ENCODE measurements around the gene ABTB2. TPM values are rescaled to one million over a fixed set of nuclear protein-coding genes. Genes with fewer than 3 reads are reported as not detected.
"Not testable (repeated sequence)": the region's sequence is repeated elsewhere in the genome, so short reads cannot be mapped to it uniquely, and the experiment has no call there.

Gene ABTB2
- total and polyA plus RNA-seq, 7 donors, result 1.3 to 12.9 (median 2.5) TPM

DNA sequence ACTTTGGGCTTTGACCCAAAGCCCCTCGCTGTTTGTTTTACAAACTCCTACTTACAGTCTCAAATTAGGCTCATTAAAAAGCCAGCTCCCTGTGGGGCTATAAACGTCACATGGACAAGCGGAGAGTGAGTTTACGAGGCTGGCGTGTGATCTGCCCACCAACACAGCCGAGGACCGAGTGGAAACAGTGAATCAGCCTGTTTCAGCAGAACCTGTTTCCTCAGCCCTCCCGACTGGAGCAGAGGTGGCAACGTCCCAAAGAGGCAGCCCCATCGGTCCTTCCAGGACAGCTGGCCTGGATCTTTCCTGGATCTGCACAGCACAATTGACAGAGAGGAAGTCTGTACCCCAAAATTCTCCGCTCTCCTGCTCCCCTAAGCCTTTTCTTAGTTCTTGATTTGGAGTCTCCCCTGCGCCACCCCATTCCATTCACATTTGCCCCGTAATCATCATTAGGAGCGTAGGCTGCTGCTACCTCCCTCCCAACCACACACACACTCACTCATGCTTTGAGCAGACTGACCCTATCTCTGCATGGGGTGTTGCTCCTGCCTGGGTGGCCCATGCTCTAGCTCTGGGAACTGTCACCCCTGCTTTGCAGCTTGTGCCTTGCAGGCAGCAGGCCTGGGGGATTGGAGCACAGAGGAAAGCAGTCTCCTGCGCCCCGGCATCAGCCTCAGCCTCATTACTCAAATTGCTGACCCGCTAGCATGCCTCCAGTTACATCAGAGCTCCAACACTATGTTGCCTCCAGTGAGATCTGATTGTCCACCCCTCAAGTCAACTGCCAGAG is 134.6 kb downstream of the ABTB2 start:
- Histone ChIP-seq H3K27ac (peak overlapping the region; percentile 0 to 57 (median 48)), H3K36me3 (no peaks in the 10 kb centered on the region), H3K4me3 (no peak overlapping the region), H3K27me3 (no peaks in the 10 kb centered on the region), H3K9me3 (no peaks in the 10 kb centered on the region), H3K4me1 (peaks cover 0 to 28% (median 16%) of the 10 kb centered on the region in 4 donors)
- peak; percentile 94 for DNase-seq
- TF ChIP-seq POLR2AphosphoS5 (IDR thresholded peaks at IDR 0.05) (peak; percentile 55 to 82 (median 60)), POLR2A (IDR thresholded peaks at IDR 0.05) (no peak), EP300 (IDR thresholded peaks at IDR 0.05) (peak in 3 of 4 donors; percentile 8 to 59 (median 49))
- TF ChIP-seq, protein P1, sequence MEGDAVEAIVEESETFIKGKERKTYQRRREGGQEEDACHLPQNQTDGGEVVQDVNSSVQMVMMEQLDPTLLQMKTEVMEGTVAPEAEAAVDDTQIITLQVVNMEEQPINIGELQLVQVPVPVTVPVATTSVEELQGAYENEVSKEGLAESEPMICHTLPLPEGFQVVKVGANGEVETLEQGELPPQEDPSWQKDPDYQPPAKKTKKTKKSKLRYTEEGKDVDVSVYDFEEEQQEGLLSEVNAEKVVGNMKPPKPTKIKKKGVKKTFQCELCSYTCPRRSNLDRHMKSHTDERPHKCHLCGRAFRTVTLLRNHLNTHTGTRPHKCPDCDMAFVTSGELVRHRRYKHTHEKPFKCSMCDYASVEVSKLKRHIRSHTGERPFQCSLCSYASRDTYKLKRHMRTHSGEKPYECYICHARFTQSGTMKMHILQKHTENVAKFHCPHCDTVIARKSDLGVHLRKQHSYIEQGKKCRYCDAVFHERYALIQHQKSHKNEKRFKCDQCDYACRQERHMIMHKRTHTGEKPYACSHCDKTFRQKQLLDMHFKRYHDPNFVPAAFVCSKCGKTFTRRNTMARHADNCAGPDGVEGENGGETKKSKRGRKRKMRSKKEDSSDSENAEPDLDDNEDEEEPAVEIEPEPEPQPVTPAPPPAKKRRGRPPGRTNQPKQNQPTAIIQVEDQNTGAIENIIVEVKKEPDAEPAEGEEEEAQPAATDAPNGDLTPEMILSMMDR (IDR thresholded peaks at IDR 0.05), result no peak
- 42 to 64% methylated on average over 17 of the region's 17 CpGs for WGBS, 2 donors
- intact Hi-C loops (cut with DNase I), result loop anchor here (2.0 to 5.0 kb wide), 2 partner anchors 46 to 136 kb away; partner anchors contain the start of gene ABTB2

DNA sequence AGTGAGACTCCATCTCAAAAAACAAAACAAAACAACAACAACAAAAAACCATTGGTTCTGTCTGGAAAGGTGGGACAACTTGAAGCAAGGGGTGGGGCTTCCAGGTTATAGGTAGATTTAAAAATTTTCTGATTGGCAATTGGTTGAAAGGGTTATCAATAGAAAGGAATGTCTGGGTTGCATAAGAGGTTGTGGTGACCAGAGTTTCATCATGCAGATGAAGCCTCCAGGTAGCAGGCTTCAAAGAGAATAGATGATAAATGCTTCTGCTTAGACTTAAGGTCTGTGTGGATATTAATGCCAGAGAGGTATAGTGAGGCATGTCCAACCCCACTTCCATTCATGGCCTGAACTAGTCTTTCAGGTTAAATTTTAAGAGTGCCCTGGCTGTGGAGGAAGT is 135.8 kb downstream of the ABTB2 start:
- no peak overlapping the region for H3K4me3 ChIP-seq
- H3K9me3 ChIP-seq, result no peaks in the 10 kb centered on the region
- DNase-seq, result no peak
- no peaks in the 10 kb centered on the region for H3K36me3 ChIP-seq
- no peak for TF ChIP-seq EP300 (IDR thresholded peaks at IDR 0.05)
- TF ChIP-seq, protein P1 (IDR thresholded peaks at IDR 0.05), result no peak
- TF ChIP-seq POLR2AphosphoS5 (IDR thresholded peaks at IDR 0.05), result no peak
- TF ChIP-seq POLR2A (IDR thresholded peaks at IDR 0.05), result no peak
- intact Hi-C loops (cut with DNase I), result loop anchor here (2.0 to 5.0 kb wide), 2 partner anchors 45 to 137 kb away; partner anchors contain the start of gene ABTB2
- no peaks in the 10 kb centered on the region for H3K27me3 ChIP-seq
- peaks cover 0 to 28% (median 16%) of the 10 kb centered on the region in 4 donors for H3K4me1 ChIP-seq
- H3K27ac ChIP-seq, result peak overlapping the region in 1 of 4 donors; percentile 53

DNA sequence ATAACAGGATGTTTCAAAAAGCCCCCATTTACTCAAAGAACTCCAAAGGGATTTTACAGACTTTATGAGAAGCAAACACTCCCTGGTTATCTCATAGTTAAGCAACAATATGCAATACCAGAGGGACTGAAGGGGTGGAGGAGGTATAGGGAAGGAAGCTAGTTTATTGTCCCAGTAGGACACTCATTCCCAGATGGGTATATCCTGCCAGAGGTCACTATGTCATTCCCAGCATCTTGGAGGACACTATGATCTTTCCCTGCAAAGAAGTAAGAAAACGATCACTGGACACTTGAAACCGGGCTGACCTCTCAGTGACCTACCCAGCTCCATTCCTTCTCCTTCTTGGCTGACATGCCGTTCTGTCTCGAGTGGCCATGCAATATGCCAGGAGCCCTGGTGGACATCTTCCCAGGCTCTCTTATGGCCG is 137.9 kb downstream of the ABTB2 start:
- Histone ChIP-seq H3K36me3 (no peaks in the 10 kb centered on the region), H3K4me1 (peaks cover 0 to 19% (median 16%) of the 10 kb centered on the region in 4 donors), H3K27ac (no peak overlapping the region), H3K9me3 (no peaks in the 10 kb centered on the region), H3K27me3 (no peaks in the 10 kb centered on the region), H3K4me3 (no peak overlapping the region)
- DNase-seq, result peak; percentile 70
- TF ChIP-seq EP300 (IDR thresholded peaks at IDR 0.05), result no peak
- TF ChIP-seq POLR2AphosphoS5 (IDR thresholded peaks at IDR 0.05), result peak in 1 of 4 donors; percentile 11
- WGBS, 2 donors, result 76 to 86% methylated on average over 5 of the region's 5 CpGs
- intact Hi-C loops (cut with DNase I), result loop anchor here (5.0 kb wide), 1 partner anchor 43 kb away; no protein-coding TSS in a partner anchor

DNA sequence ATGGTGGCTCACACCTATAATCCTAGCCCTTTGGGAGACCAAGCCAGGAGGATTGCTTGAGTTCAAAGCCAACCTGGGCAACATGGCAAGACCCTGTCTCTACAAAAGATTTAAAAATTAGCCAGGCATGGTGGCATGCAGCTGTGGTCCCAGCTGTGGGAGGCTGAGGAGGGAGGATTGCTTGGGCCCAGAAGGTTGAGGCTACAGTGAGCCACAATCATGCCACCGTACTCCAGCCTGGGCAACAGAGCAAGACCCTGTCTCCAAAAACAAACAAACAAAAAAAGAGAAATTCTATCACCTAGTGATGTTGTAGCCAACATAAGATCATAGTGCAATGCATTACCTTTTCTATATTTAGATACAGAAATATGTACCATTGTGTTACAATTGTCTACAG is 138.5 kb downstream of the ABTB2 start:
- no peaks in the 10 kb centered on the region for H3K27me3 ChIP-seq
- intact Hi-C loops (cut with DNase I), result no loop called here
- no peaks in the 10 kb centered on the region for H3K9me3 ChIP-seq
- H3K4me1 ChIP-seq, result peaks cover 0 to 19% (median 16%) of the 10 kb centered on the region in 4 donors
- no peak for TF ChIP-seq POLR2A (IDR thresholded peaks at IDR 0.05)
- TF ChIP-seq, protein P1 (IDR thresholded peaks at IDR 0.05), result no peak
- no peak for TF ChIP-seq EP300 (IDR thresholded peaks at IDR 0.05)
- no peak for TF ChIP-seq POLR2AphosphoS5 (IDR thresholded peaks at IDR 0.05)
- no peak overlapping the region for H3K27ac ChIP-seq
- no peak overlapping the region for H3K4me3 ChIP-seq
- no peaks in the 10 kb centered on the region for H3K36me3 ChIP-seq
- 96 to 97% methylated on average over 1 of the region's 1 CpG for WGBS, 2 donors
- no peak for DNase-seq

DNA sequence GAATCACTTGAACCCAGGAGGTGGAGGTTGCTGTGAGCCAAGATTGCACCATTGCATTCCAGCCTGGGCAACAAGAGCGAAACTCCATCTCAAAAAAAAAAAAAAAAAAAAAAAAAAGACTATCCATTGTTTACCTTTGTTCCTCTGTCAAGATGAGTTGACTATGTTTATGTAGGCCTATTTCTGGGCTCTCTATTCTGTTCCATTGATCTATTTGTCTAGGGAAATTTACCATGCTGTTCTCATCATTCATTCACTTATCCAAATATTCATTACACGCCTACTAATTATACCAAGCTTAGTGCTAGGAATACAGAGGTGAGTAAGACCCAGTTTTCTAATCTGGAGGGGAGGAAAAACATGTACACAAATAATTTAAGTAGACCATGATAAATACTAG is 139.1 kb downstream of the ABTB2 start:
- H3K9me3 ChIP-seq; DNase-seq; intact Hi-C loops (cut with DNase I); H3K4me3 ChIP-seq; H3K27ac ChIP-seq; H3K36me3 ChIP-seq; H3K27me3 ChIP-seq: not testable (repeated sequence)
- H3K4me1 ChIP-seq, result peaks cover 0 to 17% (median 15%) of the 10 kb centered on the region in 4 donors
- WGBS, 2 donors, result 91 to 98% methylated on average over 2 of the region's 2 CpGs
